ENCODE measurements around the gene DTX3. TPM values are rescaled to one million over a fixed set of nuclear protein-coding genes. Genes with fewer than 3 reads are reported as not detected.

Gene DTX3
- polyA plus RNA-seq, 1 donor from 2014 or later = 141 TPM

DNA sequence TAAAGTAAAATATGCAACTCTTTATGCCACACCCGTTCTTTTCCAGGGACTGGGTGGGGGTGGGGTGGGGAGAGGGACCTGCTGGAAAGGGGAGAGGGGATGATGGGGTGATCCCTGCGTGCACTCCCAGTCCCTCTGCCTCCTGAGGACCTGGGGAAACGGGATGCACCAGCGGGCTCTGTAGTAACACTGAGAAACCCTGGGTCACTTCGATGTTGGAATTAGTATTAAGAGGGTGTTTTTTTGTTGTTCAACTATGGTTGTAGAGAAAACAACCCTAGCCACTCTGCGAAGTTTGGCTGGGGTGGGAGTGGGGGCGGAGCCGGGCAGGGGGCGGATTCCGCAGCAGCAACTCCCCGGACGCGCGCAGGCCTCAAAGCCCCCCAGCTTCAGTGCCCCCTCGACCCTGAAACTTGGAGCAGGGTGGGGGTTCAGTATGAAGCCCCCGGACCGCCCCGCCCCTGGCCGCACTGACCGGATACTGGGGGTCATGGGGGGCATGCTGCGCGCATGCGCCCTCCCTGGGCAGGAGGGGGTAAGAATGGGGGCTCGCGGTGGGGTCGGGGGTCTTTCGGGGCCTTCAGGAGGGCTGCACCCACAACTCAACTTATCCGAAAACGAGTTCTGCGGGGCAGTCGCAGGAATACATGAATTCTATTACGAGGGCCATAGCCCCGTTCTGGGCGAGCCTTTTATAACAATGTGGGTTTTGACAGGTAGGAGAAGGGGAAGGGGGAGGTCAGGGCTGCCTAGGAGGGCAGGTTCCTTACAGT lies 5.3 kb downstream of the DTX3 start:
- Histone ChIP-seq H3K79me2 (replicated peaks; ENCODE audit: insufficient read depth, low read length) (peaks cover 14% of the 10 kb centered on the region), H3K4me3 (ENCODE audit: low read length) (no peak overlapping the region), H3K9ac (ENCODE audit: low read length) (no peak overlapping the region), H3K36me3 (ENCODE audit: insufficient read depth, low read length) (no peaks in the 10 kb centered on the region), H3K27ac (ENCODE audit: low read length) (no peak overlapping the region), H3K27me3 (ENCODE audit: insufficient read depth, low read depth, low read length) (peaks cover 13% of the 10 kb centered on the region), H3K9me3 (ENCODE audit: low read length) (no peaks in the 10 kb centered on the region), H3K9me2 (ENCODE audit: insufficient read depth, low read length) (no peaks in the 10 kb centered on the region), H2AFZ (ENCODE audit: low read depth, low read length) (no peak overlapping the region), H4K20me1 (ENCODE audit: insufficient read depth) (no peaks in the 10 kb centered on the region), H3K4me2 (ENCODE audit: low read length) (no peak overlapping the region), H3F3A (ENCODE audit: insufficient read depth, low read length, poor library complexity, severe bottlenecking) (no peaks in the 10 kb centered on the region)
- no peak for TF ChIP-seq TAF1 (IDR thresholded peaks at IDR 0.05; ENCODE audit: low read depth)
- TF ChIP-seq RAD21 (conservative IDR thresholded peaks at IDR 0.05) = no peak
- TF ChIP-seq, protein P1, sequence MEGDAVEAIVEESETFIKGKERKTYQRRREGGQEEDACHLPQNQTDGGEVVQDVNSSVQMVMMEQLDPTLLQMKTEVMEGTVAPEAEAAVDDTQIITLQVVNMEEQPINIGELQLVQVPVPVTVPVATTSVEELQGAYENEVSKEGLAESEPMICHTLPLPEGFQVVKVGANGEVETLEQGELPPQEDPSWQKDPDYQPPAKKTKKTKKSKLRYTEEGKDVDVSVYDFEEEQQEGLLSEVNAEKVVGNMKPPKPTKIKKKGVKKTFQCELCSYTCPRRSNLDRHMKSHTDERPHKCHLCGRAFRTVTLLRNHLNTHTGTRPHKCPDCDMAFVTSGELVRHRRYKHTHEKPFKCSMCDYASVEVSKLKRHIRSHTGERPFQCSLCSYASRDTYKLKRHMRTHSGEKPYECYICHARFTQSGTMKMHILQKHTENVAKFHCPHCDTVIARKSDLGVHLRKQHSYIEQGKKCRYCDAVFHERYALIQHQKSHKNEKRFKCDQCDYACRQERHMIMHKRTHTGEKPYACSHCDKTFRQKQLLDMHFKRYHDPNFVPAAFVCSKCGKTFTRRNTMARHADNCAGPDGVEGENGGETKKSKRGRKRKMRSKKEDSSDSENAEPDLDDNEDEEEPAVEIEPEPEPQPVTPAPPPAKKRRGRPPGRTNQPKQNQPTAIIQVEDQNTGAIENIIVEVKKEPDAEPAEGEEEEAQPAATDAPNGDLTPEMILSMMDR (IDR thresholded peaks at IDR 0.05; ENCODE audit: poor library complexity, severe bottlenecking) = no peak
- no peak for TF ChIP-seq EP300 (conservative IDR thresholded peaks at IDR 0.05; ENCODE audit: poor library complexity, severe bottlenecking)
- TF ChIP-seq, protein P2, sequence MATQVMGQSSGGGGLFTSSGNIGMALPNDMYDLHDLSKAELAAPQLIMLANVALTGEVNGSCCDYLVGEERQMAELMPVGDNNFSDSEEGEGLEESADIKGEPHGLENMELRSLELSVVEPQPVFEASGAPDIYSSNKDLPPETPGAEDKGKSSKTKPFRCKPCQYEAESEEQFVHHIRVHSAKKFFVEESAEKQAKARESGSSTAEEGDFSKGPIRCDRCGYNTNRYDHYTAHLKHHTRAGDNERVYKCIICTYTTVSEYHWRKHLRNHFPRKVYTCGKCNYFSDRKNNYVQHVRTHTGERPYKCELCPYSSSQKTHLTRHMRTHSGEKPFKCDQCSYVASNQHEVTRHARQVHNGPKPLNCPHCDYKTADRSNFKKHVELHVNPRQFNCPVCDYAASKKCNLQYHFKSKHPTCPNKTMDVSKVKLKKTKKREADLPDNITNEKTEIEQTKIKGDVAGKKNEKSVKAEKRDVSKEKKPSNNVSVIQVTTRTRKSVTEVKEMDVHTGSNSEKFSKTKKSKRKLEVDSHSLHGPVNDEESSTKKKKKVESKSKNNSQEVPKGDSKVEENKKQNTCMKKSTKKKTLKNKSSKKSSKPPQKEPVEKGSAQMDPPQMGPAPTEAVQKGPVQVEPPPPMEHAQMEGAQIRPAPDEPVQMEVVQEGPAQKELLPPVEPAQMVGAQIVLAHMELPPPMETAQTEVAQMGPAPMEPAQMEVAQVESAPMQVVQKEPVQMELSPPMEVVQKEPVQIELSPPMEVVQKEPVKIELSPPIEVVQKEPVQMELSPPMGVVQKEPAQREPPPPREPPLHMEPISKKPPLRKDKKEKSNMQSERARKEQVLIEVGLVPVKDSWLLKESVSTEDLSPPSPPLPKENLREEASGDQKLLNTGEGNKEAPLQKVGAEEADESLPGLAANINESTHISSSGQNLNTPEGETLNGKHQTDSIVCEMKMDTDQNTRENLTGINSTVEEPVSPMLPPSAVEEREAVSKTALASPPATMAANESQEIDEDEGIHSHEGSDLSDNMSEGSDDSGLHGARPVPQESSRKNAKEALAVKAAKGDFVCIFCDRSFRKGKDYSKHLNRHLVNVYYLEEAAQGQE (IDR thresholded peaks at IDR 0.05; ENCODE audit: borderline replicate concordance) = no peak
- TF ChIP-seq POLR2AphosphoS5 (IDR thresholded peaks at IDR 0.05) = no peak
- no peak for TF ChIP-seq SMC3 (conservative IDR thresholded peaks at IDR 0.05; ENCODE audit: poor library complexity)

DNA sequence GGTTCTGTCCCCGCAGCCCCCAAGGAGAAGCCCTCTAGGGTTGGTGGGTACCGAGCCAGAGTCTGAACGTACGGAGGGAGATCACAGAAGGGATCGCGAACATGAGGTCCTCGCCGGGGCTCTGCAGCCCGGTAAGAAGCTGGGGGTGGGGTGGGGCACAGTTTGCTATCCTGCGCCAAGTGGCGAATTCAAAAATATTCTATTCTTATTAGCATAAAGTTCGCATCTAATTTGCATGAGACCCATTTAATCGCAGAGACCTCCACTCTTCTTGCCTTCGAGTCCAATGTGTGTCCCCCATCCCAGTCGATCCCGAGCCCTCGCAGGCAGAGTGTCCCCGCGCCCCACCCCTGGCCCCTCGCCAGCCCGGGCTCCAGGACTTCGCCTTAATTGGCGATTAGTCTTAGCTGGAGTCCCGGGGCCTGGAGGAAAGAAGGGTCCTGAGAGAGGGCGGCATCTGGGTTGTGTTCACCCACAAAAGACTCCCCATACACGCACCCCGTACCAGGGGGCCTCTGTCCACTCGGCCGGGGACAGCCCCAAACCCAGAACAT lies 6.0 kb downstream of the DTX3 start:
- H3K9me2 ChIP-seq (ENCODE audit: insufficient read depth, low read length) = no peaks in the 10 kb centered on the region
- H2AFZ ChIP-seq (ENCODE audit: low read depth, low read length) = peak overlapping the region; percentile 37
- no peaks in the 10 kb centered on the region for H3K9me3 ChIP-seq (ENCODE audit: low read length)
- H3K79me2 ChIP-seq (replicated peaks; ENCODE audit: insufficient read depth, low read length) = peaks cover 8% of the 10 kb centered on the region
- no peak overlapping the region for H3K4me2 ChIP-seq (ENCODE audit: low read length)
- no peaks in the 10 kb centered on the region for H3F3A ChIP-seq (ENCODE audit: insufficient read depth, low read length, poor library complexity, severe bottlenecking)
- peaks cover 13% of the 10 kb centered on the region for H3K27me3 ChIP-seq (ENCODE audit: insufficient read depth, low read depth, low read length)
- H4K20me1 ChIP-seq (ENCODE audit: insufficient read depth) = no peaks in the 10 kb centered on the region
- H3K4me3 ChIP-seq (ENCODE audit: low read length) = peak overlapping the region; percentile 69
- TF ChIP-seq EP300 (conservative IDR thresholded peaks at IDR 0.05; ENCODE audit: poor library complexity, severe bottlenecking) = no peak
- TF ChIP-seq MXI1 (conservative IDR thresholded peaks at IDR 0.05; ENCODE audit: poor library complexity, severe bottlenecking) = no peak
- TF ChIP-seq TAF1 (IDR thresholded peaks at IDR 0.05; ENCODE audit: low read depth) = no peak
- TF ChIP-seq RAD21 (conservative IDR thresholded peaks at IDR 0.05) = no peak
- TF ChIP-seq, protein P2 (IDR thresholded peaks at IDR 0.05; ENCODE audit: borderline replicate concordance) = no peak
- no peak for TF ChIP-seq EZH2 (IDR thresholded peaks at IDR 0.05; ENCODE audit: borderline replicate concordance, insufficient read depth, low read length, poor library complexity, severe bottlenecking)
- no peak for TF ChIP-seq SMC3 (conservative IDR thresholded peaks at IDR 0.05; ENCODE audit: poor library complexity)
- no peak for TF ChIP-seq POLR2AphosphoS5 (IDR thresholded peaks at IDR 0.05)
- TF ChIP-seq, protein P1 (IDR thresholded peaks at IDR 0.05; ENCODE audit: poor library complexity, severe bottlenecking) = no peak
- no peaks in the 10 kb centered on the region for H3K36me3 ChIP-seq (ENCODE audit: insufficient read depth, low read length)
- H3K9ac ChIP-seq (ENCODE audit: low read length) = peak overlapping the region; percentile 66
- no peak overlapping the region for H3K27ac ChIP-seq (ENCODE audit: low read length)
